PFSK-1 (cell line): ENCODE measurements around the gene IL23A.

Experiments used
- FOXP2 ChIP-seq: optimal IDR thresholded peaks from 2 replicates; pipeline ENCODE3; 2011; ENCODE audit warnings: borderline replicate concordance, control low read depth, inconsistent platforms; ENCODE audit not compliant: insufficient read depth; ENCODE audit errors: extremely low read length, extremely low read depth
- POLR2AphosphoS5 ChIP-seq: IDR thresholded peaks from 2 replicates; pipeline ENCODE4 v1.6.1; 2012; ENCODE audit warnings: low read depth, mild to moderate bottlenecking, control low read depth, low read length, moderate library complexity
- SIN3A ChIP-seq: IDR thresholded peaks from 2 replicates; pipeline ENCODE4 v1.6.1; 2012; ENCODE audit warnings: mild to moderate bottlenecking, low read length, moderate library complexity, borderline replicate concordance; ENCODE audit not compliant: insufficient read depth
- TAF1 ChIP-seq: IDR thresholded peaks from 2 replicates; pipeline ENCODE4 v1.6.1; 2012; ENCODE audit warnings: low read length, control low read depth, borderline replicate concordance; ENCODE audit not compliant: insufficient read depth
- TF ChIP-seq, protein P1 (sequence below), 2 experiments: IDR thresholded peaks; 2 replicates each; pipeline versions ENCODE4 v1.6.1 to v1.8.0; 2011 to 2012; ENCODE audit warnings: low read depth in 2 of 2, low read length in 2 of 2, control low read depth in 1 of 2, inconsistent platforms in 1 of 2, mild to moderate bottlenecking in 1 of 2, moderate library complexity in 1 of 2; ENCODE audit not compliant: insufficient read depth in 1 of 2

IL23A gene

DNA sequence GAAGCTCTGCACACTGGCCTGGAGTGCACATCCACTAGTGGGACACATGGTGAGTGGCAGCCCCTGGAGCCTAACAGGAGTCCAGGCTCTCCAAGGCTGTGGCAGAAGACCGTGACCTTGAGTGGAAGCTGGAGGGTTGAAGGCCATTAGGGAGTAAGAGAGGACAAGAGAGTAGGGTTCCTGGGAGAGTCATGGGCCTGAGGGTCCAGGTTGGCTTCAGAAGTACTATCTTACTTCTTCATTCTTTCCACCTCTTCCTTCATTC lies 406 bp downstream of the IL23A start:
- TF ChIP-seq, protein P1, sequence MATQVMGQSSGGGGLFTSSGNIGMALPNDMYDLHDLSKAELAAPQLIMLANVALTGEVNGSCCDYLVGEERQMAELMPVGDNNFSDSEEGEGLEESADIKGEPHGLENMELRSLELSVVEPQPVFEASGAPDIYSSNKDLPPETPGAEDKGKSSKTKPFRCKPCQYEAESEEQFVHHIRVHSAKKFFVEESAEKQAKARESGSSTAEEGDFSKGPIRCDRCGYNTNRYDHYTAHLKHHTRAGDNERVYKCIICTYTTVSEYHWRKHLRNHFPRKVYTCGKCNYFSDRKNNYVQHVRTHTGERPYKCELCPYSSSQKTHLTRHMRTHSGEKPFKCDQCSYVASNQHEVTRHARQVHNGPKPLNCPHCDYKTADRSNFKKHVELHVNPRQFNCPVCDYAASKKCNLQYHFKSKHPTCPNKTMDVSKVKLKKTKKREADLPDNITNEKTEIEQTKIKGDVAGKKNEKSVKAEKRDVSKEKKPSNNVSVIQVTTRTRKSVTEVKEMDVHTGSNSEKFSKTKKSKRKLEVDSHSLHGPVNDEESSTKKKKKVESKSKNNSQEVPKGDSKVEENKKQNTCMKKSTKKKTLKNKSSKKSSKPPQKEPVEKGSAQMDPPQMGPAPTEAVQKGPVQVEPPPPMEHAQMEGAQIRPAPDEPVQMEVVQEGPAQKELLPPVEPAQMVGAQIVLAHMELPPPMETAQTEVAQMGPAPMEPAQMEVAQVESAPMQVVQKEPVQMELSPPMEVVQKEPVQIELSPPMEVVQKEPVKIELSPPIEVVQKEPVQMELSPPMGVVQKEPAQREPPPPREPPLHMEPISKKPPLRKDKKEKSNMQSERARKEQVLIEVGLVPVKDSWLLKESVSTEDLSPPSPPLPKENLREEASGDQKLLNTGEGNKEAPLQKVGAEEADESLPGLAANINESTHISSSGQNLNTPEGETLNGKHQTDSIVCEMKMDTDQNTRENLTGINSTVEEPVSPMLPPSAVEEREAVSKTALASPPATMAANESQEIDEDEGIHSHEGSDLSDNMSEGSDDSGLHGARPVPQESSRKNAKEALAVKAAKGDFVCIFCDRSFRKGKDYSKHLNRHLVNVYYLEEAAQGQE (IDR thresholded peaks at IDR 0.05; ENCODE audit: insufficient read depth in 1 of 2, low read depth in 2 of 2, low read length in 2 of 2), result no peak
- TF ChIP-seq FOXP2 (no peak), TAF1 (no peak), SIN3A (no peak), POLR2AphosphoS5 (no peak)

GRCh38 chr12:56341616-56342015 lies 2.9 kb downstream of the IL23A start:
- TF ChIP-seq SIN3A (no peak), TAF1 (no peak), FOXP2 (no peak), POLR2AphosphoS5 (no peak)
- TF ChIP-seq, protein P1 (IDR thresholded peaks at IDR 0.05; ENCODE audit: insufficient read depth in 1 of 2, low read depth in 2 of 2, low read length in 2 of 2), result no peak

- TF ChIP-seq, protein P1 (IDR thresholded peaks at IDR 0.05; ENCODE audit: insufficient read depth in 1 of 2, low read depth in 2 of 2, low read length in 2 of 2), result no peak
- TF ChIP-seq POLR2AphosphoS5 (no peak), SIN3A (no peak), TAF1 (no peak), FOXP2 (no peak)
Observed at GRCh38 chr12:56346675-56347074, 8.0 kb downstream of the IL23A start.

DNA sequence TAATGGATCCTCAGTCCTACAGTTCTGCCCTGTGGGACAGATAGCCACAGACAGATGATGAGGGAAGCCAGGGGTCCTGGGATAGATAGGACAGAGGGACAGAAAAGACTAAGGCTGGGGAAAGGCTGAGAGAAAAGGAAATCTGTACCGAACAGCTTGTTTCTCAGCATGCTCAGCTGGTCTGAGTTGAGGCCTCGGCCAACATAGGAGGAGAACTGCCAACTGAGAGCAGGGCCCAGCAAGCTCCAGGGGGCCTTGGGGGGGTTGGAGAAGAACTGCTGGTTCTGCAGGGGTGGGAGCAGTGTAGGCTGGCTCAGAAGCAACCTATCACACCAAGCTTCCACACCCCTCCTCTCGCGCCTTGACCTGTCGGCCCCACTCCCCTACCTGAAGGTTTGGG lies 10.1 kb downstream of the IL23A start:
- TF ChIP-seq SIN3A (no peak), POLR2AphosphoS5 (no peak), FOXP2 (no peak), TAF1 (no peak)
- TF ChIP-seq, protein P1 (IDR thresholded peaks at IDR 0.05; ENCODE audit: insufficient read depth in 1 of 2, low read depth in 2 of 2, low read length in 2 of 2), result no peak

DNA sequence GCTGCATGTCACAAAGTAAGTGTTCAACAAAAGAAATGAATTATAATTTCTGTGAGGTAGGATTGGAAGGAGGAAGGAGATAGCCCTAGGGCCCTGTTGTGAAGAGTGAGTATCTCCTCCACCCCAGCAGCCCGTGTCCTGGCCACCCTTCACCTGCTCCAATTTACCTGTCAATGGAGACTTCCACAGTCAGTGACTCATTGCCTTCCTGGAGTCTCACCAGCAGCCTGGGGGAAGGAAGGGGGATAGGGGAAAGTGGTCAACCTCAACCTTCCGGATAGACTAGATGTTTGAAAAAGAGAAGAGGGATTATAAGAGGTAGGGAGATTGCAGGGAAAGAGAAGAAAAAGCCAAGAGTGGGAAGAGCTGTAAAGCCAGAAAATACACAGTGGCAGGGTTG lies 12.0 kb downstream of the IL23A start:
- no peak for TF ChIP-seq SIN3A
- TF ChIP-seq FOXP2, result no peak
- TF ChIP-seq POLR2AphosphoS5, result no peak
- no peak for TF ChIP-seq TAF1
- TF ChIP-seq, protein P1 (IDR thresholded peaks at IDR 0.05; ENCODE audit: insufficient read depth in 1 of 2, low read depth in 2 of 2, low read length in 2 of 2), result no peak
